ENCODE results near the gene FAM163B. TPM values are rescaled to one million over a fixed set of nuclear protein-coding genes. Genes with fewer than 3 reads are reported as not detected.

Gene FAM163B
- polyA plus RNA-seq, 1 donor (not counting 4 experiments of a cell fraction or from before 2014, with no cell fraction given) = not detected

DNA sequence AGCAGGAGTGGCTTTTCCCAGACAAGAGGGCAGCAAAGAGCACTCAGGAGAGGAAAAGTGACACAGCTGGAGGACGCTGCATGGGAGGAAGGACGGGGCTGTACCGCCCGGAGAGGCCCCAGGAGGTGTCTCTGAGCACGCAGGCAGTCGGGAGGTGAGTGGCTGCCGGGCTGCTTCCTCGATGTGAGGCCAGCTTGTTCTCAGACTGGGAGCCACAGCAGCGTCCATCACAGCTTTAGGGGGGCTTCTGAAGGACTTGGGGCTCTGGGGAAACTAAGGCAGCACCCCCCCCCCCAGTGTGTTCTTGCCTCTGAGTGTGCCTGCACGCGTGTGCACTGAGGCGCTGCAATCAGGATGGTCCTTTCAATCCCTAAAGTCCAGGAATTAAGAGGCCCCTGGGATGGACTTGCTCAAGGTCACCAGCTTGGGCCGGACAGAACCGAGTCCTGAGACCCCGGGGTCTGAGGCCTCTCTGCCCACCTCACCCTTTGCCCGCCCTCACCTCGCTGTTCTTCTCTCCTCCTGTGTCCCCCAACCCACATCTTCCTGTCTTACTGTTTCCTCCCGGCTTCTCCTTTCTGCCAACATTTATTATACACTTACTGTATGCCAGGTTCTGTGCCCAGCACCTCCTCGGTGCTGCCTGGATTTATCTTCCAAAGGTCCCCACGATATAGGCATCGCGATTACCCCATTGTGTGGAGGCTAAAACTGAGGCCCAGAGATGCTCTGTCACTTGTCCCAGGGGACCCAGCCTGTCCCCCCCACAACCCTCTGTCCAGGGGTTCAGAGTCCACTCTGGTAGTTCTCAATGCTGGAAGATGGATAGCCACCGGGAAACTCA is 32.9 kb downstream of the FAM163B start:
- Histone ChIP-seq H2AFZ (ENCODE audit: control insufficient read depth, low read length) (no peak overlapping the region), H3K27me3 (ENCODE audit: control insufficient read depth, extremely low read depth, insufficient read depth, low read length) (peaks cover 24% of the 10 kb centered on the region), H3K36me3 (ENCODE audit: control insufficient read depth in 2 of 2, extremely low read depth in 1 of 2, insufficient read depth in 2 of 2, low read length in 2 of 2) (no peaks in the 10 kb centered on the region), H3K9ac (ENCODE audit: control insufficient read depth, extremely low read depth, insufficient read depth, low read length) (no peak overlapping the region), H3K27ac (ENCODE audit: control insufficient read depth, insufficient read depth, low read length) (no peak overlapping the region), H4K20me1 (ENCODE audit: control insufficient read depth, extremely low read depth, insufficient read depth, low read length) (no peaks in the 10 kb centered on the region), H3K4me2 (ENCODE audit: control insufficient read depth, extremely low read depth, insufficient read depth, low read depth, low read length) (no peak overlapping the region), H3K9me3 (ENCODE audit: control insufficient read depth, low read depth, low read length) (no peaks in the 10 kb centered on the region), H3K79me2 (ENCODE audit: control insufficient read depth, insufficient read depth, low read length) (no peaks in the 10 kb centered on the region), H3K4me3 (ENCODE audit: control insufficient read depth in 2 of 3, extremely low read depth in 1 of 3, insufficient read depth in 2 of 3, low read depth in 1 of 3, low read length in 3 of 3) (no peak overlapping the region), H3K4me1 (ENCODE audit: control insufficient read depth, extremely low read depth, insufficient read depth, low read length) (no peaks in the 10 kb centered on the region), H3K9me1 (ENCODE audit: control insufficient read depth, extremely low read depth, insufficient read depth, low read length) (no peaks in the 10 kb centered on the region)
- TF ChIP-seq, protein P1, sequence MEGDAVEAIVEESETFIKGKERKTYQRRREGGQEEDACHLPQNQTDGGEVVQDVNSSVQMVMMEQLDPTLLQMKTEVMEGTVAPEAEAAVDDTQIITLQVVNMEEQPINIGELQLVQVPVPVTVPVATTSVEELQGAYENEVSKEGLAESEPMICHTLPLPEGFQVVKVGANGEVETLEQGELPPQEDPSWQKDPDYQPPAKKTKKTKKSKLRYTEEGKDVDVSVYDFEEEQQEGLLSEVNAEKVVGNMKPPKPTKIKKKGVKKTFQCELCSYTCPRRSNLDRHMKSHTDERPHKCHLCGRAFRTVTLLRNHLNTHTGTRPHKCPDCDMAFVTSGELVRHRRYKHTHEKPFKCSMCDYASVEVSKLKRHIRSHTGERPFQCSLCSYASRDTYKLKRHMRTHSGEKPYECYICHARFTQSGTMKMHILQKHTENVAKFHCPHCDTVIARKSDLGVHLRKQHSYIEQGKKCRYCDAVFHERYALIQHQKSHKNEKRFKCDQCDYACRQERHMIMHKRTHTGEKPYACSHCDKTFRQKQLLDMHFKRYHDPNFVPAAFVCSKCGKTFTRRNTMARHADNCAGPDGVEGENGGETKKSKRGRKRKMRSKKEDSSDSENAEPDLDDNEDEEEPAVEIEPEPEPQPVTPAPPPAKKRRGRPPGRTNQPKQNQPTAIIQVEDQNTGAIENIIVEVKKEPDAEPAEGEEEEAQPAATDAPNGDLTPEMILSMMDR (optimal IDR thresholded peaks at IDR 0.05 in 1 of 3, IDR thresholded peaks at IDR 0.05 in 1 of 3, conservative IDR thresholded peaks at IDR 0.05 in 1 of 3; ENCODE audit: extremely low read depth in 1 of 3, insufficient read depth in 2 of 3, low read length in 3 of 3) = no peak
- TF ChIP-seq EZH2 (IDR thresholded peaks at IDR 0.05; ENCODE audit: low read length) = no peak
- no peak for FAIRE-seq
- no peak for DNase-seq (ENCODE audit: low read depth, low spot score)
- dilution Hi-C loops (cut with MboI; ENCODE audit: extremely low pct_ligation_motif_present, low sequenced_read_pairs) = no loop called here

DNA sequence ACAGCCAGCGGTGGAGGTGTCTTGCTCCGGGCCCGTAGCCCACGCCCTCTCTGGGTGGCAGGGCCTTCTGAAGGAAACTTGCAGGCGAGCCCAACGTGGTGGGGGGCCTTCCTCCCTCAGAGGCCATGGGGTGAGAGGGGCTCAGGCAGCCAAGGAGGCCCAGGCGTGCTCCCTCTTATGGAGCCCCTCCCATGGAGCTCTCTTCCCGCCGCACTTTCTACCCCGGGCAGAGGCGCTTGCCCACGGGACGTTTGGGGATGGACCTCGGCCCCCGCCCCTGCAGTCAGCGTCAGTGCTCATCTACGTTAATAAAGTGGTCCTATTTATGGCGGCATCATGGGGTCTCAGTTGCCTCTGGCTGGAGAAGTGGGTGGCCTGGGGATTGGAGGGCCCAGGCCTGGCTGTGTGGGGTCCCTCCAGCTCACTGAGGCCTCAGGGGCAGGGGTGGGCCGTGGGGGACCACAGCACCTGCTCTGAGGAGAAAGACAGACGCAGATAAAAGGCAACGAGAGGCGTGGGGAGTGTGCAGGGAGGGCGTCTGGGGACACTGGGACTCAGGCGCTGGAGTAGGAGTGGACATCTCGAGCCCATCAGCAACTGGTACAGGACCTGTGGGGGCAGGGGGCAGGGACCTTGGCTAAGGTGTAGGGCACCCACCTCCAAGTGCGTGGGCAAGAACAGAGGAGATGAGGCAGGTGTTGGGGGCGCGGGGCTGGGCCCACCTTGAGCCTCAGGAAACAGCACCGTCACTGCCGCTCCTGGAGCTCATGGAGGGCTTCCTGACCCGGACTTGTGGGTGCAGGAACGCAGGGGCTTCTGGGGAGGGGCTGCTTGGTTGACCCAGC is 33.8 kb downstream of the FAM163B start:
- Histone ChIP-seq H3K36me3 (ENCODE audit: control insufficient read depth in 2 of 2, extremely low read depth in 1 of 2, insufficient read depth in 2 of 2, low read length in 2 of 2) (no peaks in the 10 kb centered on the region), H3K27me3 (ENCODE audit: control insufficient read depth, extremely low read depth, insufficient read depth, low read length) (peaks cover 24% of the 10 kb centered on the region), H3K79me2 (ENCODE audit: control insufficient read depth, insufficient read depth, low read length) (no peaks in the 10 kb centered on the region), H2AFZ (ENCODE audit: control insufficient read depth, low read length) (no peak overlapping the region), H3K4me1 (ENCODE audit: control insufficient read depth, extremely low read depth, insufficient read depth, low read length) (no peaks in the 10 kb centered on the region), H4K20me1 (ENCODE audit: control insufficient read depth, extremely low read depth, insufficient read depth, low read length) (no peaks in the 10 kb centered on the region), H3K9me1 (ENCODE audit: control insufficient read depth, extremely low read depth, insufficient read depth, low read length) (no peaks in the 10 kb centered on the region), H3K9ac (ENCODE audit: control insufficient read depth, extremely low read depth, insufficient read depth, low read length) (no peak overlapping the region), H3K4me3 (ENCODE audit: control insufficient read depth in 2 of 3, extremely low read depth in 1 of 3, insufficient read depth in 2 of 3, low read depth in 1 of 3, low read length in 3 of 3) (no peak overlapping the region), H3K27ac (ENCODE audit: control insufficient read depth, insufficient read depth, low read length) (no peak overlapping the region), H3K9me3 (ENCODE audit: control insufficient read depth, low read depth, low read length) (no peaks in the 10 kb centered on the region), H3K4me2 (ENCODE audit: control insufficient read depth, extremely low read depth, insufficient read depth, low read depth, low read length) (no peak overlapping the region)
- no peak for FAIRE-seq
- TF ChIP-seq EZH2 (IDR thresholded peaks at IDR 0.05; ENCODE audit: low read length) = no peak
- TF ChIP-seq, protein P1 (optimal IDR thresholded peaks at IDR 0.05 in 1 of 3, IDR thresholded peaks at IDR 0.05 in 1 of 3, conservative IDR thresholded peaks at IDR 0.05 in 1 of 3; ENCODE audit: extremely low read depth in 1 of 3, insufficient read depth in 2 of 3, low read length in 3 of 3) = no peak
- no peak for DNase-seq (ENCODE audit: low read depth, low spot score)
- dilution Hi-C loops (cut with MboI; ENCODE audit: extremely low pct_ligation_motif_present, low sequenced_read_pairs) = no loop called here

Data from keratinocyte (primary cell).